K562 (cell line): Measurements from ENCODE around the gene ZNF831.

Experiments
- NFIC ChIP-seq: fragments of 450-650 bp; IDR thresholded peaks from 2 replicates; pipeline ENCODE4 v1.6.1; 2017; ENCODE audit warnings: mild to moderate bottlenecking, inconsistent platforms
- POLR2AphosphoS5 ChIP-seq: IDR thresholded peaks from 2 replicates; pipeline ENCODE4 v1.6.1; 2011; ENCODE audit warnings: mild to moderate bottlenecking, low read depth, low read length, moderate library complexity; ENCODE audit not compliant: control insufficient read depth, insufficient read depth
- SAFB2 ChIP-seq: fragments of 200-400 bp; formaldehyde crosslinking; IDR thresholded peaks from 2 replicates; pipeline ENCODE4 v1.6.1; 2018; ENCODE audit warnings: borderline replicate concordance, low read length, low read depth, moderate library complexity; ENCODE audit not compliant: severe bottlenecking

- TF ChIP-seq POLR2AphosphoS5 (no peak), NFIC (no peak), SAFB2 (no peak)
Observed at GRCh38 chr20:59127839-59128238, 35.8 kb upstream of the ZNF831 start.
